HS-27A (cell line): Measurements from ENCODE around the gene AKNAD1.
"Not testable (repeated sequence)": the region's sequence is repeated elsewhere in the genome, so short reads cannot be mapped to it uniquely, and the experiment has no call there.

Experiments used
- DNase-seq: peaks from one replicate; pipeline ENCODE4 v3.0.0-alpha.2; 2012; ENCODE audit warnings: low read depth, missing footprints

The AKNAD1 gene

GRCh38 chr1:108856994-108857393 lies at the start of gene AKNAD1:
TSS of gene AKNAD1 (minus strand) at chr1:108857094. CDS start at chr1:108852664, 4,430 bp downstream.
- DNase-seq, result no peak

GRCh38 chr1:108901106-108901505 lies 44.2 kb upstream of the AKNAD1 start:
- no peak for DNase-seq

GRCh38 chr1:108897865-108898720 lies 41.2 kb upstream of the AKNAD1 start:
- peak; percentile 33 for DNase-seq

GRCh38 chr1:108896146-108897145 lies 39.6 kb upstream of the AKNAD1 start:
- no peak for DNase-seq

- no peak for DNase-seq
These were observed 36.2 kb upstream of the AKNAD1 start for GRCh38 chr1:108893141-108893530.

- DNase-seq, result no peak
These were observed 35.7 kb upstream of the AKNAD1 start for GRCh38 chr1:108892356-108893140.

- DNase-seq, result no peak
These were observed 33.0 kb upstream of the AKNAD1 start for GRCh38 chr1:108889706-108890384.

GRCh38 chr1:108889006-108889645 lies 32.2 kb upstream of the AKNAD1 start:
- not testable (repeated sequence) for DNase-seq

- DNase-seq, result no peak
These were observed 29.4 kb upstream of the AKNAD1 start for GRCh38 chr1:108886292-108886691.

- no peak for DNase-seq
These were observed 28.1 kb upstream of the AKNAD1 start for GRCh38 chr1:108884968-108885367.

GRCh38 chr1:108882837-108883236 lies 25.9 kb upstream of the AKNAD1 start:
- no peak for DNase-seq

GRCh38 chr1:108881369-108881768 lies 24.5 kb upstream of the AKNAD1 start:
- no peak for DNase-seq

GRCh38 chr1:108880850-108881249 lies 24.0 kb upstream of the AKNAD1 start:
- DNase-seq, result no peak

GRCh38 chr1:108878678-108879077 lies 21.8 kb upstream of the AKNAD1 start:
- no peak for DNase-seq

GRCh38 chr1:108878160-108878469 lies 21.2 kb upstream of the AKNAD1 start:
- DNase-seq, result no peak

- no peak for DNase-seq
These were observed 20.7 kb upstream of the AKNAD1 start for GRCh38 chr1:108877348-108878159.

GRCh38 chr1:108871050-108871724 lies 14.3 kb upstream of the AKNAD1 start:
- DNase-seq, result no peak

GRCh38 chr1:108865316-108865910 lies 8.5 kb upstream of the AKNAD1 start:
- DNase-seq, result no peak

GRCh38 chr1:108863984-108864383 lies 7.1 kb upstream of the AKNAD1 start:
- DNase-seq, result no peak
